ENCODE results near the gene NAT16.

NAT16 gene

DNA sequence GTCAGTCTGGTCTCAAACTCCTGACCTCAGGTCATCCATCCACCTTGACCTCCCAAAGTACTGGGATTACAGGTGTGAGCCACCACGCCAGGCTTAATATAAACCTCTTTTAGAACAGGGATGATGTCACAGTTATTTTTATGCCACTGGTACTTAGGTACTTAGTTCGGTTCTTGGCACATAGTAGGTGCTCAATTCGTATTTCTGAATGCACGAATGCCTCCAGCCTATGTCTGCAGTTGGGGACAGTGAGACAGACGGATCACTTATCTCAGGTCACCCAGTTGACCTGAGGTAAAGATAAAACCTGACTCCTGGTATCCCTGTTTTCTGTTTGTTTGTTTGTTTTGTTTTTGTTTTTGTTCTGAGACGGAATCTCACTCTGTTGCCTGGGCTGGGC lies 6.1 kb upstream of the NAT16 start:
- Mint-ChIP-seq H3K4me1 (no peaks in the 10 kb centered on the region), H3K4me3 (no peak overlapping the region), H3K36me3 (no peaks in the 10 kb centered on the region), H3K27me3 (peaks cover 14% of the 10 kb centered on the region), H3K9me3 (no peaks in the 10 kb centered on the region), H3K27ac (no peak overlapping the region)

- Mint-ChIP-seq H3K9me3 (no peaks in the 10 kb centered on the region), H3K4me3 (no peak overlapping the region), H3K4me1 (peaks cover 4% of the 10 kb centered on the region), H3K27ac (no peak overlapping the region), H3K27me3 (peaks cover 20% of the 10 kb centered on the region), H3K36me3 (no peaks in the 10 kb centered on the region)
Observed at GRCh38 chr7:101185258-101185839, 5.3 kb upstream of the NAT16 start.

DNA sequence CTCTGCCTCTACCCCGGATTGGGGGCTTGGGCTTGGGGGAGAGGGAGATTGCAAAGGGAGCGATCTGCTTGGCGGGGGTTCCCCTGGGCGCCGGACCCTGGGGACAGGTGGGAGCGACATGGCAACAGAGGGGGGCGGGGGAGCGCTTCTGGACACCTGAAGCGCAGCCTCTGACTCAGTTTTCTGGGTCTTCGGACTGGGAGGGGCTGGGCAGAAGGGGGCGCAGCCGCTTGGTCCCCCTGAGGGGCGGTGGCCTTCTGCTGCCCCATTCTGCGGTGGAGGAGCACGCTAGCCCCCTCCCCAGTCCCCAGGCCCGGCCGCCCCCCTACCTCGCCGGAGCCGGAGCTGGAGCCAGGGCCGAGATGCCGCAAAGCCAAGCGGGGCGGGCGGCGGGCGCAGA lies 380 bp downstream of the NAT16 start:
- peaks cover 54% of the 10 kb centered on the region for H3K27me3 Mint-ChIP-seq
- H3K4me3 Mint-ChIP-seq = no peak overlapping the region
- no peaks in the 10 kb centered on the region for H3K9me3 Mint-ChIP-seq
- H3K4me1 Mint-ChIP-seq = peaks cover 16% of the 10 kb centered on the region
- H3K27ac Mint-ChIP-seq = no peak overlapping the region
- no peaks in the 10 kb centered on the region for H3K36me3 Mint-ChIP-seq

DNA sequence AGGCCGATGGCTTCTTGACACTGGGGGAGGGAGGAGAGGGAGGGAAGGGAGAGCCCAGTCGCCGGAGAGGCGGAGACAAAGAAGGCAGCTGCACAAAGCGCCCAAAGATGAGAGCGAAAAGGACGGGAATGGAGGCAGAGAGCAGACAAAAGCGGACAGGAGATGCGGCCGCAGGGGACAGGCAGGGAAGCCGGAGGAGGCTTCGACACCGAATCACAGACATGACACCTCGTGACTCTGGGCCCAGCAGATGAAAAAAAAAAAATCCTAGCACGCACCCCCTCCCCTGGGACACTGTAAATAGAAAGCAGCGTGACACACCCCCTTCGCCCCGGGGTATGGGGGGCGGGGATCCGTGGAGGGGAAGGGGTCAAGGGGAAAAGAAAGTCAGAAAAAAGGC lies 976 bp downstream of the NAT16 start:
- peaks cover 55% of the 10 kb centered on the region for H3K27me3 Mint-ChIP-seq
- peaks cover 21% of the 10 kb centered on the region for H3K4me1 Mint-ChIP-seq
- no peak overlapping the region for H3K27ac Mint-ChIP-seq
- no peaks in the 10 kb centered on the region for H3K36me3 Mint-ChIP-seq
- no peaks in the 10 kb centered on the region for H3K9me3 Mint-ChIP-seq
- H3K4me3 Mint-ChIP-seq = peak overlapping the region; percentile 75

DNA sequence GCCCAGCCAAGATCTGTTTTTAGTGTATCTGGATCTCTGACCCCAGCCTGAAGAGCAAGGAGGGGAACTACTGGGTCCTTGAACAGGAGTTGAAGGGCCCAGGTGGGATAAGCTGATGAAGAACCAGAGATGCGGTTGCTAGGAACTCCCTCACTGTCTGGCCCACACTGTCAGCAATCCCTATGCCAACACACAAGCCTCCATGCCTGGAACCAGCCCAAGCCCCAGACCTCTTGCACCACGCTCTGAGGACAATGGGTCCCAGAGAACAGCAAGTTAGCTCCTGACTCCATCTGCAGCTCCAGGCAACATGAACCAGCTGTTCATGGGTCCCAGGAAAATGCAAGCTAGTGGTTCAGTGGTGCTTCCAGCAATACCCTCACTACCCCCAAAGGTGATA lies 2.4 kb downstream of the NAT16 start:
- Mint-ChIP-seq H3K4me3 (no peak overlapping the region), H3K9me3 (no peaks in the 10 kb centered on the region), H3K36me3 (peaks cover 2% of the 10 kb centered on the region), H3K27me3 (peaks cover 60% of the 10 kb centered on the region), H3K4me1 (peaks cover 34% of the 10 kb centered on the region), H3K27ac (no peak overlapping the region)

GRCh38 chr7:101175664-101176063 lies 4.4 kb downstream of the NAT16 start:
- Mint-ChIP-seq H3K27me3 (peaks cover 61% of the 10 kb centered on the region), H3K4me1 (peaks cover 47% of the 10 kb centered on the region), H3K4me3 (no peak overlapping the region), H3K36me3 (peaks cover 2% of the 10 kb centered on the region), H3K9me3 (no peaks in the 10 kb centered on the region), H3K27ac (no peak overlapping the region)

- H3K27me3 Mint-ChIP-seq = peaks cover 65% of the 10 kb centered on the region
- H3K9me3 Mint-ChIP-seq = no peaks in the 10 kb centered on the region
- peaks cover 2% of the 10 kb centered on the region for H3K36me3 Mint-ChIP-seq
Observed at GRCh38 chr7:101174322-101174854, 5.7 kb downstream of the NAT16 start.

GRCh38 chr7:101173752-101174244 lies 6.3 kb downstream of the NAT16 start:
- peaks cover 64% of the 10 kb centered on the region for H3K27me3 Mint-ChIP-seq
- H3K27ac Mint-ChIP-seq = peak overlapping the region; percentile 51

More at GRCh38 chr7:101174322-101174854, 5.7 kb downstream of the NAT16 start:
- H3K27ac Mint-ChIP-seq = no peak overlapping the region
- H3K4me3 Mint-ChIP-seq = peak overlapping the region; percentile 51
- H3K4me1 Mint-ChIP-seq = peaks cover 54% of the 10 kb centered on the region

DNA sequence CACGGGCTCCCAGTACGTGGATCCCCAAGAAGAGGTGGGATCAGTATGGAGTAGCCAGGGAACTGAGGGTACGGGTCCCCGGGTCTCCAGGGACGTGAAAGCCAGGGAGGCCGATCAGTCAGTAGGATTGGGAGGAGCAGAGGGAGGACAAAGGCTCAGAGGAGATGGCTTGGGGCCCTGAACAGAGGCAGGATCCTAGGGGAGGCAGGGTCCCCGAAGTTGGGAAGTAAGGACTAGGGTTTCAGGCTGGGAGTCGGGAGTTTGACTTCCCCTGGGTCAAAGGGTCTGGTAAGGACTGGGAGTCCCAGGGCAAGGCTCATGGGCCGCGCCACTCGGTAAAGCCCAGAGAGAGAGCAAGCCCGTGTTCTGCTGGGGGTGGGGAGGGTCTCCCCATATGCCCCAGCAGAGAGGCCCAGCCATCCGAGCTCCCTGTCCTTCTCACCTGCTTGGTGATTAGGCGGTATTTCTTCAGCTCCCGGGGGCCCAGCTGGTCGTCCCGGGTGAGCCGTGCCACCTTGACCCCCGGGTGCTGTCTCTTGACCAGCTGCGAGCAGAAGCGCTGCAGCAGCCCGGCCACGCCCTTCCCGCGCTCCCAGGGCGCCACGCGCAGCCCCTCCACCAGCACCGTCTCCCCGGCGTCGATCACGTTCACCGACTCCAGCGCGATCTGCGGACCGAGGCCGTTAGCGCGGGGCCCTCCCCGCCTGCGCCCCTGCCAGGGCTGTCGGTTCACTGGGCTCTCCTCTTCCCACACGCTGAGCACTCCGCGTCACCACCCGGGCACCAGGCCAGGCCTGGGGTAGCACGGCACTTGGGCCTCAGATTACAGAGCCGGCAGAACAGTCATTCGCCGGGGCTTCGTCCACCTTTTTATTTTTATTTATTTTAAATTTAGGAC lies 7.0 kb downstream of the NAT16 start:
- Mint-ChIP-seq H3K27ac (peak overlapping the region; percentile 23), H3K4me1 (peaks cover 60% of the 10 kb centered on the region), H3K36me3 (peaks cover 2% of the 10 kb centered on the region), H3K4me3 (peak overlapping the region; percentile 11), H3K9me3 (no peaks in the 10 kb centered on the region), H3K27me3 (peaks cover 66% of the 10 kb centered on the region)

More at GRCh38 chr7:101173752-101174244, 6.3 kb downstream of the NAT16 start:
- Mint-ChIP-seq H3K4me1 (peaks cover 54% of the 10 kb centered on the region), H3K4me3 (peak overlapping the region; percentile 51), H3K9me3 (no peaks in the 10 kb centered on the region), H3K36me3 (peaks cover 2% of the 10 kb centered on the region)

DNA sequence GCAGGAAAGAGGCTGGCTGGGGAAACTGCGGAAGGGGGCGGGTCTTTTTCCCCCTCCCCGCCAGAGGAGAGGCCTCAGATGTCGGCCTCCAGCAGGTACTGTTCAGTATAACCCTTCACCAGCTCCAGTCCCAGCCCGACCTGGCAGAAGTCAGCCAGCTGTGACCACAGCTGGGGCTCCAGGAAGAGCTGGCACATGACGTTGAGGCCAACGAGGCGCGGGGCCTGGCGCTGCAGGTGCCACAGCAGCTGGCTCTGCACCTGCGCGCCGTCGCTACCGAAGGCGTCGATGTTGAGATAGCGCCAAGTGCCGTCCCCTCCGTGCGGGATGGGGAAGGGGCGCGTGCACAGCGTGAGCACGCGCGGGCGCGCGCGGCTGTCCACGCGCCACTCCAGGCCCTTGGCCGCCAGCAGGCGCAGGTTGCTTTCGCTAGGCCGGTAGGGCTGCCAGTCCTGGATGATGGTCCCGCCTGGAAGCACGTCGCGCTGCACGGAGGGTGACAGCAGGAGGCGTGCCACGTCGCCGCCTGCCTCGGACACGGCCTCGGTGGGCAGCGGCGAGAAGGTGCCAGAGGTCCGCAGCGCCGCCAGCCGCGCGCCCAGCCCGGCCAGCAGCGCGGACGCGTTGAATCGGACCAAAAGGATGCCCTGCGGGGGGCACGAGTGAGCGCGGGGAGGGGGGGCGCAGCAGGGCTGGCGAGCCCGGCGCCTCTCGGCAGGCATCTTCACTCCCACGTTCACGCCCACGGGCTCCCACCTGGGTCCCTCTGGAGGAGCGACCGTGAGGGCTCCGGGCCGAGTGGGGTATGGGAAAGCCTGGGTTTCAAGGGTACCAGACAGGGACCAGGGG lies 7.9 kb downstream of the NAT16 start:
- H3K27ac Mint-ChIP-seq = peak overlapping the region; percentile 23
- H3K27me3 Mint-ChIP-seq = peaks cover 64% of the 10 kb centered on the region
- H3K36me3 Mint-ChIP-seq = peaks cover 2% of the 10 kb centered on the region
- no peaks in the 10 kb centered on the region for H3K9me3 Mint-ChIP-seq
- H3K4me3 Mint-ChIP-seq = peak overlapping the region; percentile 64
- H3K4me1 Mint-ChIP-seq = peaks cover 65% of the 10 kb centered on the region

GRCh38 chr7:101171442-101171837 lies 8.7 kb downstream of the NAT16 start:
- H3K27me3 Mint-ChIP-seq = peaks cover 60% of the 10 kb centered on the region
- peak overlapping the region; percentile 64 for H3K4me3 Mint-ChIP-seq
- H3K36me3 Mint-ChIP-seq = peaks cover 2% of the 10 kb centered on the region
- H3K27ac Mint-ChIP-seq = no peak overlapping the region
- no peaks in the 10 kb centered on the region for H3K9me3 Mint-ChIP-seq
- H3K4me1 Mint-ChIP-seq = peaks cover 71% of the 10 kb centered on the region

DNA sequence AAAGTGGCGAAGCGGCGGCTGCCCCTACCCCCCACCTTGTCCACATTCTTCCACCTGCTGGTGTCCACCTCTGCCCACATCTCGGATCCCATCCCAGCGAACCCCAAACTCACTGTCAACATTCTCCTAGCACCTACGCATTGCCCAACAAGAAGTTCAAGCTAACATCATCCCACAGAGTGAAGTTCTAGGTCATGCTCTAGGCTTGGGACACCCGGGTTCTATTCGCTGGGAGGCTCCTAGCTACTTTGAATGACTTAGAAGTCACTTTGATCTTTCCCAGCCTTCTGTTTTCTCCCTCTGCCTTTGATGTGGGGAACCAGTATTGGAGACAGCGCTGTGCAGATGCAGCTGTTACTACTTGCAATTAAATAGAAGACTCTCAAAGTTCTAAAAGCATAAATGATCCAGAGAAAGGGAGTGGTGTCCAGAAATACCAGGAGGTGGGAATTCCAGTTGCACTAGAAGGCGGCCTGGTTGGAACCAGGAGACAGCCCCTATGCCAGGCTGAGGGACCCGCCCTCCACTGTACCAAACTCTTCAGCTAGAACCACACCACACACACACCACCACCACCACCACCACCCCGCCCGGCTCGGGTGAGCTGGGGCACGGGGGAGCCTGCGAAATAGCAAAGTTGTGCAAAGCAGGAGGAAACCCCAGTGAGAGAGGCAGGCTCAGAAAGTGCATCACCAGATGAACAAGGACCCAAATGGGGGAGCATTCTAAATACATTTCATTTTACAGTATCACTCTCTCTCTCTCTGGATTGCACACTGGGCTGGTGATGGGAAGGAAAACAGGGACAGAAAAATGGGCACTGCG lies 9.3 kb downstream of the NAT16 start:
- Mint-ChIP-seq H3K4me3 (peak overlapping the region; percentile 64), H3K36me3 (peaks cover 2% of the 10 kb centered on the region), H3K4me1 (peaks cover 77% of the 10 kb centered on the region), H3K27me3 (peaks cover 60% of the 10 kb centered on the region), H3K27ac (peak overlapping the region; percentile 47), H3K9me3 (no peaks in the 10 kb centered on the region)

DNA sequence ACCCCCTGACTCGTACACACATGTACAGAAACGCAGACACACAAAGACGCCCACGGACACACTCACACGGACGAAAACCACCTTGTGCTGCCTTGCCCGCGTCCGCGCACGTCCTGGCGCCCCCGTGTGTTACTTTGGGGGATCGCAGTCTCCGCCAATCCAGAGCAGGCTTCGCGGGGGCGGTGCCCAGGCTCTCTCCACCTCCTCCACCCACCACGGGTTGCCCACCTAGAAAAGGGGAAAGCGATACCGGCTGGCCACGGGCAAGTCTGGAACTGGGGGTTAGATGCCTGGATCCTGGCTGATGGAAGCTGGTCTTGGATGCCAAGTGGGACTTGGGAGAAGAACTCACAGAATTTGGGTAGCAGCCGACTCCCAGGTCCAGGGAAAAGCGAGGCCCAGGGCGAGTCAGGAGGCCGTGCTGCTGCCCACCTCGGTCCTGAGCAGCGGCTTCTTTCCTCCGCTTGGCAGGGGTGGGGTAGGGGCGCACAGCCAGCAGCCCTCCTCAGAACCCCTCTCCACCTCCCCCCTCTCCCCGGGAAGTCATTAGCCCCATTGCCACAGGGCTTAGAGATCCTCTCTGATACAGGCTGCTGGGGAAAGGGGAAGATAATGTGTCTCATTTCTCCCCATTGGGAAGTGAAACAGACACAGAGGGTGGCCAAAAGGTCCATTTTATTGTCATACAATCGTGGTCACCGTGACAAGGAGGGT lies 10.1 kb downstream of the NAT16 start:
- Mint-ChIP-seq H3K36me3 (peaks cover 2% of the 10 kb centered on the region), H3K4me3 (peak overlapping the region; percentile 7), H3K9me3 (no peaks in the 10 kb centered on the region), H3K27me3 (peaks cover 58% of the 10 kb centered on the region), H3K4me1 (peaks cover 80% of the 10 kb centered on the region), H3K27ac (no peak overlapping the region)
